GM18508 (cell line): Measurements from ENCODE around the gene PLXNB2.

Source experiments
- ATAC-seq: cut with Tn5 transposase; IDR thresholded peaks from one replicate; pipeline ENCODE4 v1.9.1; 2021; ENCODE audit warnings: moderate number of reproducible peaks; ENCODE audit not compliant: insufficient read depth, unreplicated experiment

Gene PLXNB2

GRCh38 chr22:50300620-50301257 is 6.7 kb downstream of the PLXNB2 start:
- no peak for ATAC-seq

GRCh38 chr22:50299785-50300619 is 7.4 kb downstream of the PLXNB2 start:
- no peak for ATAC-seq

- ATAC-seq: no peak
Measured at GRCh38 chr22:50298937-50299784, 8.3 kb downstream of the PLXNB2 start.

GRCh38 chr22:50298266-50298637 is 9.2 kb downstream of the PLXNB2 start:
- ATAC-seq: no peak

GRCh38 chr22:50297510-50298265 is 9.8 kb downstream of the PLXNB2 start:
- ATAC-seq: no peak

- ATAC-seq: no peak
Measured at GRCh38 chr22:50296658-50297490, 10.6 kb downstream of the PLXNB2 start.

GRCh38 chr22:50294319-50294656 is 13.2 kb downstream of the PLXNB2 start:
- no peak for ATAC-seq

- ATAC-seq: no peak
Measured at GRCh38 chr22:50293441-50294318, 13.8 kb downstream of the PLXNB2 start.

GRCh38 chr22:50292643-50293440 is 14.6 kb downstream of the PLXNB2 start:
- no peak for ATAC-seq

GRCh38 chr22:50289942-50290630 is 17.4 kb downstream of the PLXNB2 start:
- no peak for ATAC-seq

GRCh38 chr22:50289151-50289941 is 18.1 kb downstream of the PLXNB2 start:
- ATAC-seq: no peak

GRCh38 chr22:50287731-50288130 is 19.7 kb downstream of the PLXNB2 start:
- no peak for ATAC-seq

- no peak for ATAC-seq
Measured at GRCh38 chr22:50286701-50287318, 20.6 kb downstream of the PLXNB2 start.

GRCh38 chr22:50286275-50286674 is 21.2 kb downstream of the PLXNB2 start:
- no peak for ATAC-seq

- ATAC-seq: no peak
Measured at GRCh38 chr22:50285568-50286229, 21.7 kb downstream of the PLXNB2 start.
